NT2/D1 (cell line): ENCODE results near the gene ABR.
"Not testable (repeated sequence)": the region's sequence is repeated elsewhere in the genome, so short reads cannot be mapped to it uniquely, and the experiment has no call there.

Source experiments
- YY1 ChIP-seq: IDR thresholded peaks from 2 replicates; pipeline ENCODE4 v1.6.1; 2011; ENCODE audit not compliant: insufficient read length, insufficient read depth
- ZNF274 ChIP-seq: IDR thresholded peaks from 2 replicates; pipeline ENCODE4 v1.6.1; 2011; ENCODE audit warnings: mild to moderate bottlenecking, low read depth, low read length

- TF ChIP-seq YY1, ZNF274: not testable (repeated sequence)
Observed at GRCh38 chr17:1097972-1098744, 81.6 kb downstream of the ABR start.
